UCSD-AML1 (cell line): ENCODE measurements around the gene LDB2.

ENCODE experiments used
- DNase-seq: peaks from one replicate; lab custom pipeline; 2025; ENCODE audit not compliant: unreplicated experiment; lab: John Stamatoyannopoulos, UW

Gene LDB2

GRCh38 chr4:16608611-16609125, 289.8 kb downstream of the LDB2 start:
- DNase-seq = no peak

GRCh38 chr4:16608123-16608522, 290.3 kb downstream of the LDB2 start:
- no peak for DNase-seq

- DNase-seq = no peak
Measured at GRCh38 chr4:16607241-16608066, 291.0 kb downstream of the LDB2 start.

GRCh38 chr4:16606691-16607090, 291.8 kb downstream of the LDB2 start:
- DNase-seq = no peak

- DNase-seq = no peak
Measured at GRCh38 chr4:16603178-16603577, 295.3 kb downstream of the LDB2 start.

GRCh38 chr4:16598597-16599206, 299.7 kb downstream of the LDB2 start:
- no peak for DNase-seq

- DNase-seq = no peak
Measured at GRCh38 chr4:16597845-16598596, 300.4 kb downstream of the LDB2 start.

GRCh38 chr4:16597443-16597842, 301.0 kb downstream of the LDB2 start:
- DNase-seq = no peak

GRCh38 chr4:16596267-16596666, 302.2 kb downstream of the LDB2 start:
- no peak for DNase-seq

GRCh38 chr4:16594128-16594527, 304.3 kb downstream of the LDB2 start:
- DNase-seq = no peak

GRCh38 chr4:16593386-16593785, 305.1 kb downstream of the LDB2 start:
- no peak for DNase-seq

- no peak for DNase-seq
Measured at GRCh38 chr4:16591272-16591826, 307.1 kb downstream of the LDB2 start.

- no peak for DNase-seq
Measured at GRCh38 chr4:16590797-16591196, 307.6 kb downstream of the LDB2 start.

GRCh38 chr4:16588651-16589050, 309.8 kb downstream of the LDB2 start:
- DNase-seq = no peak

GRCh38 chr4:16588149-16588548, 310.3 kb downstream of the LDB2 start:
- DNase-seq = no peak

GRCh38 chr4:16585053-16585452, 313.4 kb downstream of the LDB2 start:
- DNase-seq = no peak

- DNase-seq = no peak
Measured at GRCh38 chr4:16583764-16584163, 314.7 kb downstream of the LDB2 start.

- no peak for DNase-seq
Measured at GRCh38 chr4:16582526-16582925, 315.9 kb downstream of the LDB2 start.

- no peak for DNase-seq
Measured at GRCh38 chr4:16582036-16582435, 316.4 kb downstream of the LDB2 start.

GRCh38 chr4:16581117-16581516, 317.3 kb downstream of the LDB2 start:
- no peak for DNase-seq

GRCh38 chr4:16580514-16580913, 317.9 kb downstream of the LDB2 start:
- no peak for DNase-seq
